NCI-H510A (cell line): ENCODE results near the gene BTBD6.

ENCODE experiments used
- DNase-seq: peaks from one replicate; lab custom pipeline; 2025; lab: John Stamatoyannopoulos, UW

BTBD6 gene

DNA sequence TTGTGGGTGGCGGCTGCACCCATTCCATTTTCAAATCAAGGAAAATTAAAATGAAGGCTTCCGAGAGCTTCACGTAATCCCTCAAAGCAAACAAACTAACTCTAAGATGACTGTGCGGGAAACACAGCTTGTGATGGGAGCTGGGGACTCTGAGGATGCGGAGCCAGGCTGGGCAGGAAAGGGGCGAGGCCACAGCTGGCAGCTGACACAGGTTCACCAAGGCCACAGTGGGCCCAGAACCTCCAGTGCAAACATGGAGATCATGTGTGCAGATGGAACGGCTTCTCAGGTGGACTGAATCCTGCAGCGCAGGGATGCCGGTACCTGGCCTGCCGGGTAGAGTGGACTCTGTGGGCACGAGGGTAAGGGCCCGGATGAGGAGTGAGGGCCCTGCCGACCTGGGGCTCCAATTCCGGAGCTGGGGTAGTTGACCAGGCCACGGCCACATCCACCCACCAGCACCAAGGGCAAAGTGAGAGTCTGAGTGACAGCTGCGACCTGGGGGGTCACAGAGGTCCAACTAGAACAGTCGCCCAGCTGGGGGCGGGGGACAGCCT lies 19.2 kb upstream of the BTBD6 start:
- DNase-seq: no peak

DNA sequence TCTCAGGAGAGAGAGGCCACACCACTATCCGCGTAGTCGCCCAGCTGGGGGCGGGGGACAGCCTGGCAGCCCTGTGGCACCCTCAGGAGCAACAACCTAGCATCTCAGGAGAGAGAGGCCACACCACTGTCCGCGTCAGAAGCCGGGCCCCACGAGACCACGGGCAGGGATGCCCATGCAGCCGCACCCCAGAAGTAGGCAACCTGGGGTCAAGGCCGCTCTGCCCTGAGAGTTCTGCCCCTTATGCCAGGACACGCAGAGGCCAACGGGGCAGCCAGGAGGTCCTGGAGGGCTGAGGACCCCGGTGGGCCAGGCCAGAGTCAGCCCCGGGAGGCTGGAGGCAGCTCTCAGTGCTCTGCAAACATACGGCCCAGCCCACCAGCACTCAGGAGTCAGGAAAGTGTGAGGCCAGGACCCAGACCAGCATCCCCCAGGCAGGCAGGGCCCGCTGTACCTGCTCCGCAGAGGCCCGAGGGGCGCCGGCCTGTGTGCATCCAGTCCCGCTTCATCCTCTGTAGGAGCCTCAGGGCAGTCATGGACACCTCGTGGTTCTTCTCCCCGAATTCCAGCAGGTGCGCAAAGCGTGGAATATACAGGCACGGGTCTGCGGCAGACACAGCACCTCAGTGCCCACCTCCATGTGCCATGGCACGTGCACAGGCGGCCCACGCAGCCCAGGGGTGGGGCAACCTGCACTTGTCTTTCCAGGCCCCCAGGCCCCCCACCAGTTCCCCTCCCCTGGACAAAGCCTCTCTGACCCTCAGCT lies 7.3 kb upstream of the BTBD6 start:
- no peak for DNase-seq

DNA sequence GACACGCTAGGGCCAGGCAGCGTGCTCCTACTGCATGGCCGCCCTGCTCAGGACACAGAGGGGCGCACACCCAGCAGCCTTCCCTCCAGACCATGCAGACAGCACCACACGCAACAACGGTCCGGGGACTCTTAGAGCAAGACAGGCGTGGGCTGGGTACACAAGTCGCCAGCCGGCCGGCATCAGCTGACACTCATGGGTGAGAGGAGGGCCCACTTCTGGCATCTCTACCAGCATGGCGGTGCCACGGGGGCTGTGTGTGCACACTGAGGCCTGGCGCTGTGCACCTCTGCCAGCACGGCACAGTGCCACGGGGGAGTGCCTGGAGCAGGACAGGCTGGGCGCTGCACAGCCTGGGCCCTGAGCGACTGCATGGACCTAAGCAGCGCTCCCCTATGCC lies 6.7 kb upstream of the BTBD6 start:
- no peak for DNase-seq

DNA sequence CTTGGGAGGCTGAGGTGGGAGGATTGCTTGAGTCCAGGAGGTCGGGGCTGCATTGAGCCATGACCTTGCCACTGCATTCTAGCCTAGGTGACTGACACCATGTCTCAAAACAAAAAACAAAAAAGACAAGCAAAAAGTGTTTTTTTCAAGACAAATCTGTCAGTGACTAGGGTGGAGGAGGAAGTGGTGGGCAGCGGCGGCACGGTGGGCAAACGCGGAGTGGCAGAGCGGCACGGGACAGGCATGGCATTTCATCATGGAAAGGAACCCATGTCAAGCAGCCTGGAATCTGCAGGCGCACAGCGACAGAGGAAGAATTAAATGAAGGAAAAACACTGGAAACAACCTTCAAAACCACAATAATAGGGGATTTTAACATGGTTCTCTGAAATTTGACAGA lies 4.0 kb upstream of the BTBD6 start:
- DNase-seq: no peak

DNA sequence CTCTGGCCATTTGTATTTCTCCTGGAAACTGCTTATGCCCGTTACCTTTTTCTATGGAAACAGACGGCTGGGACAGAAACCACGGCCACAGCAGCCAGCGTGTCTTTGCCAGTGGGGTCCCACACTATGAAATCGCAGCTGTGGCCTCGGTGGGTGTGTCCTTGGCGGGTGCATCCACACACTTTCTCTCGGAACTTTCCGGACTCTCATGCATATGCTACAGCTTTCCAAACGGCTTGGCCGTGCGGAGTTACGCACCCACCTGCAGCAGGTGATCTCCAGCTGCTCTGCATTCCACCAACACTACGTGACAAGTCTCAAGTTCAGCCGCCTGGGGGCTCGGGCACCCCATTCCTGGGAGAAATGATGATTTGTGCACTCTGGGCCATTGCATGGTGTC lies 1.3 kb upstream of the BTBD6 start:
- no peak for DNase-seq

- no peak for DNase-seq
Observed at GRCh38 chr14:105247715-105248367, 492 bp upstream of the BTBD6 start.

GRCh38 chr14:105249182-105250007 lies 1.1 kb downstream of the BTBD6 start:
- DNase-seq: no peak

- DNase-seq: no peak
Observed at GRCh38 chr14:105250008-105250366, 1.7 kb downstream of the BTBD6 start.

DNA sequence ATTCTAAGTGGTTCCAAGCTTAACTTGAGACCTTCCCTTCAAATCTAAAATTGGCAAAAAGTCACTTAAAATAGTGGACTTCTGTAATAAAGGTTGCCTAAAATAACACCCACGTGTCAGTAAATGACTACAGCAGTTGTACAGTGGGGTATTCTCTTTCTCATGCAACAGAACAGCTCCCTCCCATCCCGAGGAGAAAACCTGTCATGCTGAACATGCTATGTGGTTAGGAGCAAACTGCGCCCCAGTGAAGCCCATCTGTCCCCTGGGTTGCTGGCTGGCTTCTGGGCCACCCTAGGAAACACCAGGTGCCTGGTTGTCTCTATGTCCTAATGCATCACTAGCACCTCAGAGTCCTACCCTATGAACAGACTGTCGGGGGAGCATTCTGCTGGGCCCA lies 2.7 kb downstream of the BTBD6 start:
- DNase-seq: no peak

DNA sequence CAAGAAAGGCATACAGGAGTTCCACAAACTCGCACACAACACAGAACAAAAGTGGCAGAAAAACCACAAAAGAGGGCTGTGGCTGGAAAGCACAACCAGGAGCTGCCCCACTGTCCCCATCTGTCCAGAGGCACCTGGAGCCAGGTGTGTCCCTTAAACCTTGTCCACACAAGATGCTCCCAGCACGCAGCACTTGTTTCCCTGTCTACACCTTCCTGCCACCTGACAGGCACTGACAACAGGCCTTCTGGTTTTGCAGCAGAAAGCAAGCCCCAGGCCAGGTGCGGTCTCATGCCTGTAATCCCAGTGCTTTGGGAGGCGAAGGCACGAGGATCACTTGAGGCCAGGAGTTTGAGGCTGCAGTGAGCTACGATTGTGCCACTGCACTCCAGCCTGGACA lies 3.6 kb downstream of the BTBD6 start:
- no peak for DNase-seq

DNA sequence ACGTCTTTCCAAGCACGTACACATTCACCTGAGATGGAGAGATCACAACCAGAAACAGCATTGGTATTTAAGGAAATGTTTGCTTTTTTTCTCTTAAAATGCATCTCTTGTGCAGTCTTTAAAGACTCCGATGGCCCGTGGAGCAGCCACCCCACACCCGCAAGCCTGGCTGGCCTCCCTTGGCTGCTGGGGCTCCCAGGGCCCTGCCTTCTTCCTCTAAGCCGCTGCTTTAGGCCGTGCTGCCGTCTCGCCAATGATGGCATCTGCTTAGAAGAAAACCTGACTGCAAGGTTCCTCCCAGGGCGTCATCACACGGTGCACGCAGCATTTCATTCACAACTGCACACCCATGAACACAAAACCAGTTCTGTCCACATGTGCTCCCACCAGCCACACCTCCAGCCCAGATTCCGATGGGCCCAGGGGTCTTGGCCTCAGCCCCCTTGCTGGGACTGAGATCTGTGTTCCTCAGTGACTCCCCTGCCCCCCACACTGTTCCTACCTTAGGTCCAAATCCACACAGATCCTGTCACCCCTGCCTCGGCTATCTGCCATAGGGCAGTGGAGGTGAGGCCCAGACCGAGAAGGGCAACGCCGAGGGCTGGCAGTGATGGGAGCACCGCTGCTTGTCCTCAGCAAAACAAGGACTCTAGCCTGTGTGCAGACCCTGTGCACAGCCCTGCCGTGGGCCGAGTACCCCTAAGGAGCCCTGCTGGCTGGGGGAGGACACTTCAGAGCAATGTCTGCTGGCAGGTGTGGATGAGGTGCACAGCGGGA lies 4.4 kb downstream of the BTBD6 start:
- no peak for DNase-seq

DNA sequence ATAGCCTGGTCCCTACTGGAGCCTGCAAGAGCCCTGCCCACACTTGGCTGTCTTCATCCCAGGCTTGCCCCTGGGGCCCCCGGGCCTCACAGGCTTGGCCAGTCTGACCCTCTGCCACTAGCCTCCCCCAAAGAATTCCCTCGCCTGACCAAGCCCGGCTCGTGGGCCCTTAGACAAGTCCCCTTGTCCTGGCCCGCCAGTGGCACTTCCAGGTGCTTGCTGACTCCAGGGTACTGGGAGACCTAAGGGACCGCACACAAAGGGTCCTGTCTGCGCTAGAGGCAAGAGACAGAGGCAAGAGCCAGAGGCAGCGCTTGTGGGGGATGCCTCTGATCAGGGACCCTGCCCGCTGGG lies 5.0 kb downstream of the BTBD6 start:
- no peak for DNase-seq

DNA sequence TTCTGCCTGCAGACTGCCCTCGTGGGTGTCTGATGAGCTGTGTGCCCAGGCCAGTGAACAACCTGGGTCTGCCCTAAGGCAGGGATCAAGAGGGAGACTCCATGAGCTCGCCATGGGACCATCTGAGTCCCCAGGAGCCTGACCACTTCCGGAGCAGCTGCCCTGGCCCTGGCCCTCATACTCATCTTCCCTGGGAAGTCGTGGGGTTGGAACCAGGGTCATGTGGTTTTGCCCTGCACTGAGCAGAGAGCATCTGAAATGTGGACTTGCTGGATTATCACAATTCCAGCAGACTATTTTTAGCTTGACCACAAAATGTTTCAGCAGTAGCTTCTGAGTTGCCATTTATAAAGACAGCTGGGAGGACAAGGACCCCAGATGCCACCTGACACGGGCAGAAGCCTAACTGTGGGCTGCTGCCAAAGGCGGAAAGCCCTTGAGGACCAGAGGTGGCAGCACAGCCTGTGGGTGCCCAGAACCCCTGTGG lies 6.7 kb downstream of the BTBD6 start:
- DNase-seq: no peak

DNA sequence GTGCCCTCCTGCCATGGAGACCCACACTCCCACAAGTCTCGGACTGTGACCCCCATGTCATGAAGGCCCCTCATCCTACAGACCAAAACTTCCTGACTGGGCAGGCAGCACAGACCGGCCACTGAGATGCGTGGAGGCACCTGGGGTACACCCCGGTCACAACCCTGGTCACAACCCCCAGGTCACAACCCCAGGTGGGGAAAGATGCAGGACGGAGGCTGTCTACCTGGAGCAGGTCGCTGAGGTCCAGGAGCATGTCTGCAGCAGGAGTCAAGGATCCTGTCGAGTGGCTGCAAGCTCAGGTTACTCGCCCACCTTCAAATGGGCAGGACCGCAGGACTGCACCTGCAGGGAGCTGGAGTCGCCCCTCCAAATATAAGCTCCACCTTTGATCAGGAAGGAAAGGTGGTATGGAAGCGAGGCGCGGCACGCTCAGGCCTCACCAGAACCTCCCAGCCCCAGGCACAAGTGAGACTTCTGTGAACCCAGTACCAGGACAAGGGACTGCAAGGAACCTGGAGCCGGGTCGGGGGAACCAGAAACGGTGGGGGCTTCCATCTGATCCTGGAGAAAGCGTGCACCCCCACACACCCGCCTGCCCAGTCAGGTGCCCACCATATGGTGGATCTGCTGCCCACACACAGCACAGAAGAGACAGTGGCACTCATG lies 8.1 kb downstream of the BTBD6 start:
- DNase-seq: no peak

GRCh38 chr14:105257464-105257863 lies 9.1 kb downstream of the BTBD6 start:
- no peak for DNase-seq

DNA sequence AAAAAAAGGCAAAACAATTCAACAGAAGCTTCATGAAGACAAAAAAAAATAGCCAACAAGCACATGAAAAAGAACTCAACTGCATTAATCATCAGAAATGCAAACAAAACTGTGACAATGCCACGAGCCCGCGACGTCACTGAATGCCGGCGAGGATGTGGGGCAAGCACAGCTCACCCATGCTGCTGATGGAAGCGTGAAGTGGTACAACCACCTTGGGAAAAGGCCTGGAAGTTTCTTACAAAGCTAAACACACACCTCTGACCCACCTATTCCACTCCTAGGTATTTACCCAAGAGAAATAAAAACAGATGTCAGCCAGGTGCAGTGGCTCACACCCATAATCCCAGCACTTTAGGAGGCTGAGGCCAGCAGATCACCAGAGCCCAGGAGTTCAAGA lies 10.5 kb downstream of the BTBD6 start:
- no peak for DNase-seq

- DNase-seq: no peak
Observed at GRCh38 chr14:105260959-105261358, 12.6 kb downstream of the BTBD6 start.

DNA sequence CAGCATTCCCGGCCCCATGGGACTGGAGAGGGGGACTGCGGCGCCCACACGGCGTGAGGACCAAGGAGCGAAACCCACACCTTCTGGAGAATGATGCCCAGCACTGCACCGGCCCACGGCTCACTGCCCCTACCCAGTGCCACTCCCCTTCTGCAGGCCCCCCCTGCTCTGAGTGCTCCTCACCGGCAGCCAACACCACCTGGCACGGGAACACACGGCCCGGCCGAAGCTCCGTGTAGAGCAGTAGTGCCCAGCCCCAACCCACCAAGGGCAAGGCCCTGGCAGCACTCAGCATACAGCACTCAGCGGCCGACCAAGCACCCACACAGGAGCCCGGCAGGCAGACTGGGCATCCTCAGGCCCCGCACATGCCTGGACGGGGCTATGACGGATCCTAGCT lies 13.4 kb downstream of the BTBD6 start:
- no peak for DNase-seq

GRCh38 chr14:105267820-105268548 lies 19.7 kb downstream of the BTBD6 start:
- DNase-seq: no peak

- no peak for DNase-seq
Observed at GRCh38 chr14:105268736-105269354, 20.5 kb downstream of the BTBD6 start.
